Natural killer cell treated with Interleukin-12 subunit alpha and Interleukin-12 subunit beta and Interleukin-15 and Interleukin-18, amount 100 ng/mL, for 72 hours (primary cell): Measurements from ENCODE around the gene RAP1GAP2. TPM values are rescaled to one million over a fixed set of nuclear protein-coding genes. Genes with fewer than 3 reads are reported as not detected.
"Not testable (repeated sequence)": the region's sequence is repeated elsewhere in the genome, so short reads cannot be mapped to it uniquely, and the experiment has no call there.

Experiments used
- ATAC-seq, 2 donors: fragments of 150-1000 bp; cut with Tn5 transposase in 1 of 2; sonication (Bioruptor Pico), chemical (Tn5 transposase) in 1 of 2; 2 replicates each; pipeline ENCODE4 v1.10.0; 2021
- DNase-seq: peaks from one replicate; pipeline ENCODE4 v3.0.0; 2022; ENCODE audit warnings: low spot score
- H3K27ac Mint-ChIP-seq, 2 donors: 1 replicate in 1 of 2; 2 replicates in 1 of 2; pipeline ENCODE4 v1.8.0; 2022; ENCODE audit warnings: mixed read lengths in 2 of 2, mild to moderate bottlenecking in 1 of 2, moderate library complexity in 1 of 2
- H3K27me3 Mint-ChIP-seq, 2 donors: 1 replicate in 1 of 2; 2 replicates in 1 of 2; pipeline ENCODE4 v1.8.0; 2022; ENCODE audit warnings: mixed read lengths in 2 of 2
- H3K36me3 Mint-ChIP-seq: one replicate; pipeline ENCODE4 v1.8.0; 2022; ENCODE audit warnings: mixed read lengths
- H3K4me1 Mint-ChIP-seq, 2 donors: 1 replicate in 1 of 2; 2 replicates in 1 of 2; pipeline ENCODE4 v1.8.0; 2022; ENCODE audit warnings: low read depth in 2 of 2, mixed read lengths in 2 of 2, mild to moderate bottlenecking in 1 of 2
- H3K4me3 Mint-ChIP-seq: one replicate; pipeline ENCODE4 v1.8.0; 2022; ENCODE audit warnings: mixed read lengths
- H3K9me3 Mint-ChIP-seq: 2 replicates; pipeline ENCODE4 v1.8.0; 2022; ENCODE audit warnings: mixed read lengths
- total RNA-seq, 2 donors: library from RNA; stranded (reverse); gene quantifications; one replicate each; pipeline ENCODE4 v1.2.3, GENCODE V29; 2022

Gene RAP1GAP2
- total RNA-seq, 2 donors from 2014 or later: 7.7 to 14.5 TPM

DNA sequence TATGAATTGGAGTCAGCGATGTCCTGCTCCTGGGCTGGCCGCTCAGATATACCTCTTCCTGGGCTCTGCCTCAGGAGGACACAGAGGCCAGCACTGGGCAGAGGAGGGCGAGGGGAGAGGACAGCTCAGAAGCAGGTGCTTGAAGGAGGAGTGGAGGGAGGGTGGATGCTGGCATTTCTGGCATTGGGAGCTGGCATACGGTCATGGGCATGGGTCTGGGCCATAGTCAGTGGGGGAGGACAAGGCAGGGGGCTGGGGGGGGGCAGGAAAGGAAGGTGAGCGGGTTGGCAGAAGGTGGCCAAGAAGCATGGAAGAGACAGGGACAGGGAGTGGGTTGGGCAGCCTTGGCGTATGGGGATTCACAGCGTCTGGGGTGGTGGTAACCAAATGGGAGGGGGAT is 16.7 kb upstream of the RAP1GAP2 start:
- H3K4me1 Mint-ChIP-seq: peaks cover 4 to 7% of the 10 kb centered on the region in 2 donors
- H3K4me3 Mint-ChIP-seq: no peak overlapping the region
- peaks cover 18 to 20% of the 10 kb centered on the region in 2 donors for H3K27me3 Mint-ChIP-seq
- DNase-seq (no peak), ATAC-seq (no peak)
- no peak overlapping the region for H3K27ac Mint-ChIP-seq
- H3K36me3 Mint-ChIP-seq: no peaks in the 10 kb centered on the region
- no peaks in the 10 kb centered on the region for H3K9me3 Mint-ChIP-seq

DNA sequence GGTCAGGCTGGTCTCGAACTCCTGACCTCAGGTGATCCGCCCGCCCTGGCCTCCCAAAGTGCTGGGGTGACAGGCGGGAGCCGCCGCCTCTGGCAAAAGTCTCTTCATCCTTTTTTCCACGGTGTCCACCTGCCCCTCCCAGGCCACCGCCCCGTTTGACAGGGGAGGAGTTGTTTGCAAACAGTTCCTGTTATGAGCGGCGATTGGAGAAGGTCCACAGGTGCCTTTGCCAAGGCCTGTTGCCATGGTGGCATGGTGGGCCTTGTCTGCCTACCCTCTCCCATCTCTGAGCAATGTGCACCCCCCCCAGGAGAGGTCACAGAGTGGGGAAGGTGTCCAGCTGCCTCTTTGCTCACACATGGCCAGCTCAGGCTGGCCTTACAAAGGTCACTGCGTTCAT is 16.0 kb upstream of the RAP1GAP2 start:
- Mint-ChIP-seq H3K9me3 (no peaks in the 10 kb centered on the region), H3K4me3 (no peak overlapping the region), H3K27me3 (peaks cover 12 to 17% of the 10 kb centered on the region in 2 donors), H3K27ac (no peak overlapping the region), H3K36me3 (no peaks in the 10 kb centered on the region), H3K4me1 (peaks cover 4 to 7% of the 10 kb centered on the region in 2 donors)
- no peak for DNase-seq
- no peak for ATAC-seq

DNA sequence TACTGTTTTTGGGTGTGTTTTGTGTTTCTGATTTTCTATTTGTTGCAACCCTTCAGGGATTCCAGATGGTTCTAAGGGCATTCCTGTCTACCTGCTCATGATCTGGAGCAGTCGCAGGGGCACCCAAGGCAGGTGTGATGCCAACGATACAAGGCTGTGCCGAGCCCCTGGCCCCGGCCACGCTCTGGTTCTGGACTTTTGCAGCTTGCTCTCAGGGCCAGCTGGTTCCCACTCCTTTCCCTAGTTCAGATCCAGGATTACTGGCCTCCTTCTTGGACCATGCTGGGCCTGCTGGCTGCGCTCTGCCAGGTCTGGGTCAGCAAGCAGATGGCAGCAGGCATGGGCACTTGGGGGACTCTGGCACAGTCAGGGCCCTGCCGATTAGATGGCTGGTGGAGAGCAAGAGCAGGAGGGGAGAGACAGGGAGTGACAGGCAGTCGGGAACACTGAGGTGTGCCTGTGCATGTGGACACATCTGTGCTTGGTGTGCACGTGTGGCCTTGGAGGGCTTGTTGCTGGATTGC is 15.2 kb upstream of the RAP1GAP2 start:
- Mint-ChIP-seq H3K27me3 (peaks cover 7 to 13% of the 10 kb centered on the region in 2 donors), H3K4me1 (peaks cover 4 to 7% of the 10 kb centered on the region in 2 donors), H3K4me3 (no peak overlapping the region), H3K27ac (peak overlapping the region in 1 of 2 donors; percentile 18), H3K36me3 (no peaks in the 10 kb centered on the region), H3K9me3 (no peaks in the 10 kb centered on the region)
- ATAC-seq: no peak
- DNase-seq: no peak

DNA sequence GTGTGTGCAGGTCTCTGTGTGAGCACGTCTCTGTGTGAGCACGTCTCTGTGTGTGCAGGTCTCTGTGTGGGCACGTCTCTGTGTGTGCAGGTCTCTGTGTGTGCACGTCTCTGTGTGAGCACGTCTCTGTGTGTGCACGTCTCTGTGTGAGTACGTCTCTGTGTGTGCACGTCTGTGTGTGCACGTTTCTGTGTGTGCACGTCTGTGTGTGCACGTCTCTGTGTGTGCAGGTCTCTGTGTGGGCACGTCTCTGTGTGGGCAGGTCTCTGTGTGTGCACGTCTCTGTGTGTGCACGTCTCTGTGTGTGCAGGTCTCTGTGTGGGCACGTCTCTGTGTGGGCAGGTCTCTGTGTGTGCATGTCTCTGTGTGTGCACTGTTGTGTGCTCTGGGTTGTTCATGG is 14.6 kb upstream of the RAP1GAP2 start:
- H3K4me1 Mint-ChIP-seq, H3K9me3 Mint-ChIP-seq, DNase-seq, H3K36me3 Mint-ChIP-seq, H3K4me3 Mint-ChIP-seq, ATAC-seq: not testable (repeated sequence)
- Mint-ChIP-seq H3K27me3 (peaks cover 7 to 13% of the 10 kb centered on the region in 2 donors), H3K27ac (peak overlapping the region in 1 of 2 donors; percentile 18)

DNA sequence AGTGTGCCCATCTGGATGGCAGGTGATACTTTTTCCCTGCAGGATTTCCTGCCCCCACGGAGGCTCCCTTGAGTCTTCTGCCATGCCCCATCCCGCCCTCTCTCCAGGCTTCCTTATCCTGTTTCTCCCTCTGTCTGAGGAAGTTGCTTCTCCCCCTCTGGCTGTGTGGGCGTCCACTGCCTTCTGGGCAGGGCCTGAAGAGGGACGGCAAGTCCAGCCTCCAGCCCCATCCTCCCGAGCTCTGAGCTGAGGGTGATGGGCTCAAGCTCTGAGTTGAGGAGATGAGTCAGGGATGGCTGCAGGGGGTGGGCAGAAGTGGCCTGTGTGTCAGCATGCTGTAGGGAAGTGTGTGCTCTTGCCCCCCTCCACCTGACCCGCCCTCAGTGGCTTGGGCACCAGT is 14.2 kb upstream of the RAP1GAP2 start:
- ATAC-seq (no peak), DNase-seq (no peak)
- Mint-ChIP-seq H3K4me3 (no peak overlapping the region), H3K27ac (no peak overlapping the region), H3K36me3 (no peaks in the 10 kb centered on the region), H3K4me1 (peaks cover under 1 to 3% of the 10 kb centered on the region in 2 donors), H3K27me3 (peaks cover 7 to 9% of the 10 kb centered on the region in 2 donors), H3K9me3 (no peaks in the 10 kb centered on the region)

DNA sequence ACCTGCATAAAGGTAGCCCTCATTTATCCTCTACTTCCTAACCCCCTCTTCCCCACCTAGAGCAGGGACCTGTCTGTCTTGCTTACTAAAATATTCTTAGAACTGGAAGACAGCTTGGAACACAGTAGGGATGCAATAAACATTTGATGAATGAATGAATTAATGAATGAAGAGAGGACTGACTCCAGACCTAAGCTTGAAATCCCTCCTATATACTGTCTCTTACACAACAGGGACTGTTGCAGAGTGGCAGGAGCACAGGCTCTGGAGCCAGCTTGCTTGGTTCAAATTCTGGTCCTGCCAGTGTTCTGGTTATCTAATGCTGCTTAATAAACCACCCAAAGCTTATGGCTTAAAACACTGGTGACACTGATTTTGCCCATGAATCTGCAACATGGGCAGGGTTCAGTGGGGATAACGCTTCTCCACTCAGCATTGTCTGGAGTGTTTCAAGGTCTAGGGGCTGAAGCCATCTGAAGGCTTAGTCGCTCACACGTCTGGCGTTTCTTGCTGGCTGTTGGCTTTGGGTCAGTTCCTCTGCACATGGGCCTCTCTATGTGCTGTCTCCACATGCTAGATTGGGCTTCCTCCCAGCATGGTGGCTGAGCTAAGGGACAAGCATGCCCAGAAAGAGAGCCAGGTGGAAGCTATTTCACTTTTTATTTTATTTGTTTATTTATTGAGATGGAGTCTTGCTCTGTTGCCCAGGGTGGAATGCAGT is 12.8 kb upstream of the RAP1GAP2 start:
- no peak overlapping the region for H3K27ac Mint-ChIP-seq
- DNase-seq: no peak
- no peaks in the 10 kb centered on the region for H3K36me3 Mint-ChIP-seq
- no peaks in the 10 kb centered on the region for H3K9me3 Mint-ChIP-seq
- ATAC-seq: no peak
- no peak overlapping the region for H3K4me3 Mint-ChIP-seq
- peaks cover 0 to 3% of the 10 kb centered on the region in 2 donors for H3K4me1 Mint-ChIP-seq
- H3K27me3 Mint-ChIP-seq: peaks cover 6 to 7% of the 10 kb centered on the region in 2 donors

DNA sequence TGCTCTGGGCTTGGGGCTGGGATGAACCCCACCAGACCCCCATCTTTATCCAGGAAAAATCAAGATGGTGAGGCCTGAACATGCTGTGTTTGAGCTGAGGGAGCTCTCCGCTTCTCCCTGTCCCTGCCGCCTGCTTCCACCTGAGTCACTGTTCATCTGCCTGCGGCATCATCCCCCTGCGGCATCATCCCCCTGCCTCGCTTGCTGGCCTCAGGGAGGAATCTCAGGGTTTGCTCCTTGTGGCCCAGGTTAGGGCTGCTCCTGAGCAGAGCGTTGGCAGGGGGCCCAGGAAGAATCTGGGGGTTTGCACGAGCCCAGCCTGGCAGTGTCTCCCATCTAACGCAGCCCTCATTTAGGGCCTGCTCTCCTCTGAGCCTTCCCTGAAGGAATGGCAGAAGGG is 11.4 kb upstream of the RAP1GAP2 start:
- H3K4me1 Mint-ChIP-seq: peaks cover 0 to 3% of the 10 kb centered on the region in 2 donors
- ATAC-seq (no peak), DNase-seq (no peak)
- H3K4me3 Mint-ChIP-seq: no peak overlapping the region
- peaks cover 6 to 7% of the 10 kb centered on the region in 2 donors for H3K27me3 Mint-ChIP-seq
- no peaks in the 10 kb centered on the region for H3K9me3 Mint-ChIP-seq
- no peaks in the 10 kb centered on the region for H3K36me3 Mint-ChIP-seq
- H3K27ac Mint-ChIP-seq: no peak overlapping the region

DNA sequence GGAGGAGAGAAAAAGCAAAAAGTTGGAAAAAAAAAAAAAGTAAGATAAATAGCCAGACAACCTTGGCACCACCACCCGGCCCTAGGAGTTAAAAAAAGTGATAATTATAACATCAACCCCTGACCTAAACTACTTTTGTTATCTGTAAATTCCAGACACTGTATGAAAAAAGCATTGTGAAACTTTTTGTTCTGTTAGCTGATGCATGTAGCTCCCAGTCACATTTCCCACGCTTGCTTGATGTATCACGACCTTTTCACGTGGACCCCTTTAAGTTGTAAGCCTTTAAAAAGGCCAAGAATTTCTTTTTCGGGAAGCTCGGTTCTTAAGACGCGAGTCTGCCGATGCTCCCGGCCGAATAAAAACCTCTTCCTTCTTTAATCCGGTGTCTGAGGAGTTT is 10.9 kb upstream of the RAP1GAP2 start:
- not testable (repeated sequence) for H3K4me1 Mint-ChIP-seq, H3K4me3 Mint-ChIP-seq, H3K27me3 Mint-ChIP-seq

DNA sequence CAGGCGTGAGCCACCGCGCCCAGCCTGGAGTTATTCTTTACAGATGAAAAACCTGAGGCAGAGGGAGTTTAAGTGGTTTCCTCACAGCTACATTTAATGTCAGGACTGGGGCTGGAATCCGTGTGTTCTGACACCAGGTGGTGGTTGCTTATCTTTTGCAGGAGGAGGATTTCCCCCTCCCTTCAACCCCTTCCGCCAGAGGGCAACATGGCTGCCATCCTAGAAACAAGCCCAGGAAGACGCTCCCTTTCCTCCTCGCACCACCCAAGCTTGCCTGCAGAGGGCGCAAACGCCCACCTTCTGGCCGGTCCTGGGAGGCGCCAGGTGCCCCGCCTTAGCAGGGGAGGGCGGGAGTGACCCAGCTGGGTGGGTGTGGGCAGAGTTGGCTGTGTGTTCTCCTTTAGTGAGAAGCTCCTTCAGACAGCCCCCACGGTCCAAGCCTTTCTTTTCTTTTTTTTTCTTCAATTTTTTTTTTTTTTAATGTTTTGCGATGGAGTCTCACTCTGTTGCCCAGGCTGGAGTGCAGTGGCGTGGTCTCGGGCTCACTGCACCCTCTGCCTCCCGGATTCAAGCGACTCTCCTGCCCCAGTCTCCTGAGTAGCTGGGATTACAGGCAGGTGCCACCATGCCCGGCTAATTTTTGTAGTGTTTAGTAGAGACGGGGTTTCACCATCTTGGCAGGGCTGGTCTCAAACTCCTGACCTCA is 9.9 kb upstream of the RAP1GAP2 start:
- H3K4me3 Mint-ChIP-seq: no peak overlapping the region
- peaks cover 3 to 5% of the 10 kb centered on the region in 2 donors for H3K4me1 Mint-ChIP-seq
- H3K36me3 Mint-ChIP-seq: no peaks in the 10 kb centered on the region
- no peaks in the 10 kb centered on the region for H3K9me3 Mint-ChIP-seq
- DNase-seq (peak; percentile 89), ATAC-seq (peak; percentile 98)
- H3K27ac Mint-ChIP-seq: no peak overlapping the region
- H3K27me3 Mint-ChIP-seq: peaks cover 3 to 6% of the 10 kb centered on the region in 2 donors

More for the DNA sequence above, 10.9 kb upstream of the RAP1GAP2 start:
- DNase-seq, H3K27ac Mint-ChIP-seq, H3K9me3 Mint-ChIP-seq, H3K36me3 Mint-ChIP-seq, ATAC-seq: not testable (repeated sequence)

DNA sequence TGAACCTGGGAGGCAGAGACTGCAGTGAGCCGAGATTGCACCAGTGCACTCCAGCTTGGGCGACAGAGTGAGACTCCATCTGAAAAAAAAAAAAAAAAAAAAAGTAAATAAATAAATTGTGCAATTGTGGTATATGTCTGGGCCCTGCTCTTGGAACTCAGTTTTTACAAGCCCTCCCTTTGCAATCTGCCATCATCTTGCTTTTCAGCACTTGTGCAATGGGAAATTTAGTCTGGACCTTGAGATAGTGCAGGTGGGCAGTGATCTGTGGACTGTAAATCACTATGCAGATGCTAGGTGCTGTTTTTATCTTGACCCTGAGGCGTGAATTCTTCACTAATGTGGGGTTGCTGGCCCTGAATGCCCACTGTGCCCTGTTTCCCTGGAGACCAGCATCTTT is 6.5 kb upstream of the RAP1GAP2 start:
- H3K36me3 Mint-ChIP-seq: no peaks in the 10 kb centered on the region
- ATAC-seq: no peak
- H3K4me1 Mint-ChIP-seq: peaks cover 24% of the 10 kb centered on the region in 2 donors
- H3K9me3 Mint-ChIP-seq: no peaks in the 10 kb centered on the region
- H3K27me3 Mint-ChIP-seq: peaks cover 4 to 6% of the 10 kb centered on the region in 2 donors
- no peak for DNase-seq
- no peak overlapping the region for H3K27ac Mint-ChIP-seq
- H3K4me3 Mint-ChIP-seq: no peak overlapping the region

DNA sequence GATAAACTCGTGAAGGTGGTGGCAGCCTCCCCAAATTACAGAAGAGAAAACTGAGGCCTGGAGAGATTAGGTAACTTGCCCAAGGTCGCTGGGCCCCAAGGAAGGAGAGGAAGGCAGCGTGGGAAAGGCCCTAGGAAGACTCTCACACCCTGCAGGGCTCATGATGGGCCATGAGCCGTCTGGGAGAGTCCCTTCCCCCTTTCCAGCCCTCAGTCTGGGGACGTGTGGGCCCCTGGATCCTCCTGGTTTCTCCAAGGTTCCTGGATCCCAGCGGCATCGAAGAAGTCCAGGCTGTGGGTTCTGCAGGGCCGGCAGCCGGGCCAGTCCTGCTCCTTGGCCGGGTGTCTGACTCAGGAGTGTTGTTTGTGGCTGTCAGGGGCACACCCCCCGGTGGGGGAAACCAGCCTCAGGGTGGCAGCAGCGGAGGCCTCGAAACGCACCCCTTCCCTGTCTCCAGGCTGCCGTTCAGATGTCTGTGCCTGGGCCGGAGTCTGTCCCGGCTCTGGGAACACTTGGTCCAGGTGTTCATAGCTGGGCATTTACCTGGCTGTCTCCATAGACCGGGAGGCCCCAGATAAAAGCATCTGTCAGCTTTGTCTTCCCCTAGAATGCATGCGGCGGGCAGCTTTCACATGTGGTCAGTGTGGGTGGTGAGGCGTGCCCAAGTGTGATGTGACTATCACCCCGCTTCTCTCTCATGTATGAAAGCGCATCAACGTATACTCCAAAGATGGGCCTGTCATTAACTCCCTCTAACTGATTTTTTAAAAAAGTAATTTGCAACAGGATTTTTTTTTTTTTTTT is 3.7 kb upstream of the RAP1GAP2 start:
- ATAC-seq: peak; percentile 68 to 69
- H3K27me3 Mint-ChIP-seq: peaks cover 4 to 6% of the 10 kb centered on the region in 2 donors

DNA sequence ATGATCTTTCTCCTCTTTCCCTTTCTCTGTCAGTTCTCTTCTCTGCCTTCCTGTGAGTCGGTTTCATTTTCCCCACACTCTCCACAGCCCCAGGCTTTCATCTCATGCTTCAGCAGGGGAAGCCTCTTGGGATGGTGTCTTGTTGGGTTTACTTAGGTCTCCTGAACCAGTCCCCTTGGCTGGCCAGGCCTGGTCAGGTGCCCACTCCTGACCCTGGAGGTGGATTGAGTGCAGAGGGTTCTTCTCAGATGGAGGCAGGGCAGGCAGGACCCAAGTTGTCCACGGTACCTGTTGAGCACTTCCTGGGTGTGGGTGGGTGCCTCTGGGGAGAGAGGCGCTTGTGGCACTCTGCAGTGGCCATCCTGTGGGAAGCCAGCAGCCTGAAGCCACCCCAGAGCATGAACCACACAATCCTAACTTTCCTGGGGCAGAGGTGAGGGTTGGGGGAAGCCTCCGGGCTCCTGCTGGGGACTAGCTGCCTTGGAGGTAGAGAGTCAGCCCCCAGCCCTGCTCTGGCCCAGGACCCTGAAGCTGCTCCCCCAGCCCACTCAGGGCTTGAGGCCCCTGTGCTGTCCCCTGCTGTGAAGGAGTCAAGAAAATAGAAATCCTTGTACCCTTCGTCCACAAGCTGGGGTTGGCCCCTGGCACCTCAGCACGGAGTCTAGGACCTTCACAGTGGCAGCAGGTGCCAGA is 2.0 kb upstream of the RAP1GAP2 start:
- no peaks in the 10 kb centered on the region for H3K9me3 Mint-ChIP-seq
- H3K4me1 Mint-ChIP-seq: peaks cover 62 to 64% of the 10 kb centered on the region in 2 donors
- peaks cover 4 to 6% of the 10 kb centered on the region in 2 donors for H3K27me3 Mint-ChIP-seq
- H3K36me3 Mint-ChIP-seq: no peaks in the 10 kb centered on the region
- H3K4me3 Mint-ChIP-seq: peak overlapping the region; percentile 87
- DNase-seq: no peak
- H3K27ac Mint-ChIP-seq: peak overlapping the region; percentile 54 to 58
- no peak for ATAC-seq

More for the DNA sequence above, 3.7 kb upstream of the RAP1GAP2 start:
- Mint-ChIP-seq H3K4me3 (peak overlapping the region; percentile 38), H3K36me3 (no peaks in the 10 kb centered on the region), H3K27ac (peak overlapping the region; percentile 58 to 71), H3K9me3 (no peaks in the 10 kb centered on the region), H3K4me1 (peaks cover 50% of the 10 kb centered on the region in 2 donors)
- DNase-seq: peak; percentile 88
